Naive thymus-derived CD4-positive, alpha-beta T cell (primary cell): ENCODE data around the gene CEACAM6. TPM values are rescaled to one million over a fixed set of nuclear protein-coding genes. Genes with fewer than 3 reads are reported as not detected.
"Not testable (repeated sequence)": the region's sequence is repeated elsewhere in the genome, so short reads cannot be mapped to it uniquely, and the experiment has no call there.

Experiments
- ATAC-seq: fragments of 150-1000 bp; cut with Tn5 transposase; 2 replicates; pipeline ENCODE4 v1.10.0; 2021; ENCODE audit warnings: mild to moderate bottlenecking, moderate library complexity
- CTCF ChIA-PET: fragments of 350-600 bp; sonication (Branson Sonifier 250); formaldehyde crosslinking; loops from one replicate; lab custom pipeline; 2021; ENCODE audit warnings: antibody characterized with exemption; lab: Charles Lee
- POLR2A ChIA-PET: fragments of 350-600 bp; sonication (Branson Sonifier 250); formaldehyde crosslinking; loops from one replicate; lab custom pipeline; 2021; ENCODE audit warnings: antibody characterized with exemption, inconsistent platforms; lab: Charles Lee
- DNase-seq, 9 donors: peaks; one replicate each; pipeline versions ENCODE4 v3.0.0 to v3.0.0-alpha.2; 2020 to 2022; ENCODE audit warnings: mixed read lengths in 1 of 9
- H3K27ac ChIP-seq: one replicate; pipeline ENCODE4 v1.7.0; 2013; ENCODE audit warnings: mild to moderate bottlenecking, low read depth, low read length, moderate library complexity
- H3K27me3 ChIP-seq, 2 donors: one replicate each; pipeline ENCODE4 v1.7.0; 2013; ENCODE audit warnings: low read length in 2 of 2, mild to moderate bottlenecking in 2 of 2, moderate library complexity in 2 of 2; ENCODE audit not compliant: control insufficient read depth in 2 of 2, insufficient read depth in 2 of 2
- H3K36me3 ChIP-seq, 3 experiments: 1 replicate in 2 of 3; 2 replicates in 1 of 3; pipeline ENCODE4 v1.7.0; 2013; ENCODE audit warnings: low read length in 3 of 3, mild to moderate bottlenecking in 3 of 3, moderate library complexity in 1 of 3; ENCODE audit not compliant: insufficient read depth in 3 of 3, control insufficient read depth in 2 of 3
- H3K4me1 ChIP-seq, 2 donors: one replicate each; pipeline ENCODE4 v1.7.0; 2013; ENCODE audit warnings: low read length in 2 of 2, mild to moderate bottlenecking in 2 of 2, moderate library complexity in 1 of 2; ENCODE audit not compliant: control insufficient read depth in 2 of 2, insufficient read depth in 2 of 2
- H3K4me3 ChIP-seq: 2 replicates; pipeline ENCODE4 v1.7.0; 2013; ENCODE audit warnings: mild to moderate bottlenecking, low read length
- H3K9me3 ChIP-seq, 3 experiments: 1 replicate in 2 of 3; 2 replicates in 1 of 3; pipeline ENCODE4 v1.7.0; 2013; ENCODE audit warnings: low read length in 3 of 3; ENCODE audit not compliant: control insufficient read depth in 2 of 3
- H3K27ac Mint-ChIP-seq, 9 donors: one replicate each; pipeline ENCODE4 v1.8.0; 2020 to 2022; ENCODE audit warnings: mixed read lengths in 9 of 9, mild to moderate bottlenecking in 8 of 9, moderate library complexity in 5 of 9, inconsistent platforms in 2 of 9
- H3K27me3 Mint-ChIP-seq, 5 donors: one replicate each; pipeline ENCODE4 v1.8.0; 2021 to 2022; ENCODE audit warnings: mixed read lengths in 5 of 5, mild to moderate bottlenecking in 1 of 5
- H3K36me3 Mint-ChIP-seq, 5 donors: one replicate each; pipeline ENCODE4 v1.8.0; 2020 to 2022; ENCODE audit warnings: mixed read lengths in 5 of 5, mild to moderate bottlenecking in 3 of 5, inconsistent platforms in 1 of 5
- H3K4me1 Mint-ChIP-seq, 7 donors: one replicate each; pipeline ENCODE4 v1.8.0; 2020 to 2022; ENCODE audit warnings: mixed read lengths in 7 of 7, mild to moderate bottlenecking in 3 of 7, inconsistent platforms in 1 of 7
- H3K4me3 Mint-ChIP-seq, 10 donors: one replicate each; pipeline ENCODE4 v1.8.0; 2020 to 2022; ENCODE audit warnings: mild to moderate bottlenecking in 10 of 10, mixed read lengths in 10 of 10, moderate library complexity in 6 of 10, inconsistent platforms in 2 of 10
- H3K9me3 Mint-ChIP-seq, 11 donors: one replicate each; pipeline ENCODE4 v1.8.0; 2020 to 2022; ENCODE audit warnings: mixed read lengths in 11 of 11, mild to moderate bottlenecking in 4 of 11, inconsistent platforms in 1 of 11, moderate library complexity in 1 of 11
- intact Hi-C, 2 donors: fragments of 100-400 bp; cut with micrococcal nuclease; formaldehyde crosslinking; loops; one replicate each; pipeline ENCODE4 v1.15.1; 2023
- polyA plus RNA-seq, 2 donors: library from polyadenylated mRNA; unstranded; fragments of 300-500 nt; fragmentation: Illumina TruSeq; gene quantifications; one replicate each; pipeline ENCODE4 v1.2.3, GENCODE V29; 2021
- total RNA-seq, 6 experiments: library from RNA in 5 of 6; stranded (reverse) in 5 of 6; gene quantifications; 1 replicate in 5 of 6; 2 replicates in 1 of 6; pipeline ENCODE4 v1.2.3 and lab custom pipeline; 2021 to 2026

Gene CEACAM6
- total and polyA plus RNA-seq, 7 experiments from 2014 or later = 0.15 TPM; not detected in 6

DNA sequence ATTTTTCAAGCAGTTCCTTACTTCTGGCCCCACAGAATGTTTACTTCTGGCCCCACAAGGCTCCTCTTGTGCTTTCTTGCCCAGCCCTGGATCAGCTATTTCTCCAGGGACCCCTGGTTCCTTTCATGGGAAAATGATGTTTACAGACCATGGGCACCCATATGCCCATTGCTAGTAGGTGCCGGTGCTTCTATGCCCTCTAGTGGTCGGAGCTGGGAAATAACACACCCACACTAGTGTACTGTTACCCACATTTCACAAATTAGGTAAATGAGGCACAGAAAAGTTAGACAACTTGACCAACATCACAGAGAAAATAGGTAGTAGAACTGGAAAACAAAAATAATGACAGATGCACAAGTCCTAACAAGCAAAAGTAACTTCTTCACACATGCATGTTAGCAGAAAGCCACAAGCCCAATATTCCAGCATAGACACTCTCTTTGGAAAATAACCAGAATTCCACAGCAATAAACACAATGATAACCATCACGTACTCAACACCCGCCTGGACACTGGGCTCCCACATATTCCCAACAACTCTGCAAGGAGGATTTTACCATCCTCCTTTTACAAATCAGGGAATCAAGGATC, 1.3 kb upstream of the CEACAM6 start:
- ATAC-seq (peak; percentile 95), DNase-seq (peak; percentile 43 to 76 (median 63))
- Histone ChIP-seq H3K9me3 (no peaks in the 10 kb centered on the region), H3K36me3 (no peaks in the 10 kb centered on the region), H3K4me1 (no peaks in the 10 kb centered on the region), H3K27ac (no peak overlapping the region), H3K4me3 (no peak overlapping the region), H3K27me3 (no peaks in the 10 kb centered on the region)
- no peaks in the 10 kb centered on the region for H3K36me3 Mint-ChIP-seq
- H3K27me3 Mint-ChIP-seq = peaks cover 20 to 57% (median 30%) of the 10 kb centered on the region in 5 donors
- peak overlapping the region in 2 of 9 donors; percentile 5 to 85 for H3K27ac Mint-ChIP-seq
- CTCF ChIA-PET = interaction anchor here (0.7 to 6.1 kb wide), 23 partner anchors 8 to 267 kb away, joined by 3 to 149 read pairs (median 6); no protein-coding TSS in a partner anchor
- intact Hi-C loops = loop anchor here (1.0 to 2.0 kb wide), 4 partner anchors 19 to 67 kb away; no protein-coding TSS in a partner anchor
- H3K9me3 Mint-ChIP-seq = no peaks in the 10 kb centered on the region
- POLR2A ChIA-PET = interaction anchor here (0.7 to 2.4 kb wide), 2 partner anchors 19 to 31 kb away, joined by 3 to 16 read pairs; no protein-coding TSS in a partner anchor
- H3K4me1 Mint-ChIP-seq = peaks cover 4 to 6% (median 5%) of the 10 kb centered on the region in 7 donors
- no peak overlapping the region for H3K4me3 Mint-ChIP-seq

DNA sequence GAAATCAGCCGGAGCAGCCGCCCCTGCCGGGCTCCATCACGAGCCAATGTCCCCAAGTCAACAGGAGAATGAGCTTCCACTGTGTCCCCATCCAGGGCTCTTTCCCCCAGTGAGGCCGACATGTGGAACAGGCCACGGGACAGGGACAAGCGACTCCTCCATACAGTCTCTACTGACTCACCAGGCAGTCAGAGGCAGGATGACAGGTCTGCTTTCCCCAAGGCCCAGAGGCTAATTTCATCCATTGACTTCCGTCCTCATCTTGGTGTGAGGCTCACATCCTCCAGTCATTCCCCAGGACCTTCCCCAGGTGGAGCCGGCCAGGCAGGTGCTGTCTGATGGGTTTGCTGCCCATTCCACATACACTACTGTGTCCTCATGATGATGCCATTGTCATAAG, 3.5 kb downstream of the CEACAM6 start:
- no peaks in the 10 kb centered on the region for H3K36me3 Mint-ChIP-seq
- H3K27ac ChIP-seq = no peak overlapping the region
- ChIA-PET CTCF (interaction anchor here (1.6 kb wide), 1 partner anchor 16 kb away, joined by 5 read pairs; no protein-coding TSS in a partner anchor), POLR2A (no interaction called here)
- DNase-seq (no peak), ATAC-seq (no peak)
- no peaks in the 10 kb centered on the region for H3K4me1 ChIP-seq
- peaks cover under 1 to 4% (median 3%) of the 10 kb centered on the region in 7 donors for H3K4me1 Mint-ChIP-seq
- H3K27me3 Mint-ChIP-seq = peaks cover 34 to 70% (median 56%) of the 10 kb centered on the region in 5 donors
- H3K9me3 ChIP-seq = no peaks in the 10 kb centered on the region
- intact Hi-C loops = no loop called here
- no peak overlapping the region for H3K4me3 Mint-ChIP-seq
- no peaks in the 10 kb centered on the region for H3K9me3 Mint-ChIP-seq
- no peak overlapping the region for H3K4me3 ChIP-seq
- no peak overlapping the region for H3K27ac Mint-ChIP-seq
- H3K36me3 ChIP-seq = no peaks in the 10 kb centered on the region
- H3K27me3 ChIP-seq = peaks cover 0 to 3% of the 10 kb centered on the region in 2 donors

DNA sequence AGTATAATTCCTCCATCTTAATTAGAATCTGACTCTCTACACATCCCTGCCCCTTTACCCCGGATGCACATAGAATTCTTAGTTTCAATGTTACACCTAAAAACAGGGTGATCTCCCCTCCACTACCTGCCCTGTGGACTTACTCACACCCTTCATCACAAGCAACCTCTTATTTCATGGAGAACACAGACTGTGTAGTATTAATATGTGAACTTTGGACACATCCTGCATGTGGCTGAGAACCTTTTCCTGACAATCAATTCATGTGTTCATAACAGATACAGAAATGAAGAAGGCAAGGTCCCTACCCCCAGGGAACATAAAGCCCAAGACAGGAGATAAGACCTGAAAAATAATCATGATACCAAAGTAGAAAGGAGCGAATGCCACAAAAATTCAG, 11.8 kb downstream of the CEACAM6 start:
- Histone ChIP-seq H3K36me3 (no peaks in the 10 kb centered on the region), H3K4me3 (no peak overlapping the region), H3K9me3 (no peaks in the 10 kb centered on the region), H3K4me1 (peaks cover 0 to 3% of the 10 kb centered on the region in 2 donors), H3K27me3 (peaks cover 0 to 7% of the 10 kb centered on the region in 2 donors), H3K27ac (no peak overlapping the region)
- DNase-seq = no peak
- ChIA-PET POLR2A (no interaction called here), CTCF (interaction anchor here (1.5 kb wide), 1 partner anchor 14 kb away, joined by 4 read pairs; no protein-coding TSS in a partner anchor)
- Mint-ChIP-seq H3K27me3 (peaks cover 29 to 58% (median 49%) of the 10 kb centered on the region in 5 donors), H3K9me3 (no peaks in the 10 kb centered on the region), H3K27ac (no peak overlapping the region), H3K36me3 (no peaks in the 10 kb centered on the region), H3K4me3 (no peak overlapping the region), H3K4me1 (peaks cover under 1 to 7% (median 7%) of the 10 kb centered on the region in 7 donors)
- no peak for ATAC-seq
- intact Hi-C loops = no loop called here

DNA sequence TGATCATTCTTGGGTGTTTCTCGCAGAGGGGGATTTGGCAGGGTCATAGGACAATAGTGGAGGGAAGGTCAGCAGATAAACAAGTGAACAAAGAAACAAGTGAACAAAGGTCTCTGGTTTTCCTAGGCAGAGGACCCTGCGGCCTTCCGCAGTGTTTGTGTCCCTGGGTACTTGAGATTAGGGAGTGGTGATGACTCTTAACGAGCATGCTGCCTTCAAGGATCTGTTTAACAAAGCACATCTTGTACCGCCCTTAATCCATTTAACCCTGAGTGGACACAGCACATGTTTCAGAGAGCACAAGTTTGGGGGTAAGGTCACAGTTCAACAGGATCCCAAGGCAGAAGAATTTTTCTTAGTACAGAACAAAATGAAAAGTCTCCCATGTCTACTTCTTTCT, 12.8 kb downstream of the CEACAM6 start:
- H3K4me3 ChIP-seq, H3K9me3 Mint-ChIP-seq, intact Hi-C loops, H3K27me3 ChIP-seq, DNase-seq, H3K9me3 ChIP-seq, H3K4me3 Mint-ChIP-seq, ATAC-seq, POLR2A ChIA-PET, H3K36me3 ChIP-seq, H3K27ac ChIP-seq, H3K27ac Mint-ChIP-seq, H3K36me3 Mint-ChIP-seq: not testable (repeated sequence)
- H3K4me1 ChIP-seq = peaks cover 0 to 13% of the 10 kb centered on the region in 2 donors
- Mint-ChIP-seq H3K27me3 (peaks cover 28 to 55% (median 48%) of the 10 kb centered on the region in 5 donors), H3K4me1 (peaks cover 7 to 17% (median 17%) of the 10 kb centered on the region in 7 donors)
- CTCF ChIA-PET = interaction anchor here (1.5 kb wide), 1 partner anchor 15 kb away, joined by 4 read pairs; no protein-coding TSS in a partner anchor

DNA sequence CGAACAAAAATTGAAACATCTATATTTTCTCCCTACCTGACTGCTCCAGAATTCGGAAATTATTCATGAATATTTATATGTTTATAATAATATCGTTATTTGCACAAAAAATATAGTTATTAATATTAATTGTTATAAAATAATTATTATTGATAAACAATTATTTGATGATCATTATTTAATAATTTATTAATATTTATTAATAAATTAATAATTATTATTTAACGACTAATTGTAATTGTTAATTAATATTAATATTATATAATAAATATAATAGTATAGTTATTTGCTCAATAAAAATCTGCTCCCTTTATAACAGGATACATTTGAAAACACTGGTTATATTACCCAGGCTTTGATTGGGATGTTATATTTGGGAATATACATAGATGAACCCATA, 14.3 kb downstream of the CEACAM6 start:
- no peaks in the 10 kb centered on the region for H3K9me3 ChIP-seq
- H3K36me3 ChIP-seq = no peaks in the 10 kb centered on the region
- Mint-ChIP-seq H3K36me3 (no peaks in the 10 kb centered on the region), H3K27ac (no peak overlapping the region), H3K9me3 (peaks cover 0 to 3% (median 0%) of the 10 kb centered on the region in 11 donors), H3K4me1 (peaks cover 21 to 32% (median 32%) of the 10 kb centered on the region in 7 donors), H3K4me3 (no peak overlapping the region), H3K27me3 (peaks cover 25 to 60% (median 40%) of the 10 kb centered on the region in 5 donors)
- H3K27ac ChIP-seq = no peak overlapping the region
- intact Hi-C loops = no loop called here
- DNase-seq (no peak), ATAC-seq (no peak)
- H3K27me3 ChIP-seq = peaks cover 0 to 4% of the 10 kb centered on the region in 2 donors
- peaks cover 7 to 28% of the 10 kb centered on the region in 2 donors for H3K4me1 ChIP-seq
- H3K4me3 ChIP-seq = no peak overlapping the region
- CTCF ChIA-PET = interaction anchor here (1.0 to 2.7 kb wide), 3 partner anchors 15 to 24 kb away, joined by 3 to 19 read pairs (median 9); partner anchors contain the start of gene CEACAM6
- POLR2A ChIA-PET = interaction anchor here (0.6 kb wide), 1 partner anchor 597 kb away, joined by 4 read pairs; no protein-coding TSS in a partner anchor

DNA sequence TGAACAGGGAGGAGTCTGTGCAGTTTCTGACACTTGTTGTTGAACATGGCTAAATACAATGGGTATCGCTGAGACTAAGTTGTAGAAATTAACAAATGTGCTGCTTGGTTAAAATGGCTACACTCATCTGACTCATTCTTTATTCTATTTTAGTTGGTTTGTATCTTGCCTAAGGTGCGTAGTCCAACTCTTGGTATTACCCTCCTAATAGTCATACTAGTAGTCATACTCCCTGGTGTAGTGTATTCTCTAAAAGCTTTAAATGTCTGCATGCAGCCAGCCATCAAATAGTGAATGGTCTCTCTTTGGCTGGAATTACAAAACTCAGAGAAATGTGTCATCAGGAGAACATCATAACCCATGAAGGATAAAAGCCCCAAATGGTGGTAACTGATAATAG, 16.1 kb downstream of the CEACAM6 start:
- ATAC-seq = no peak
- peaks cover 22 to 63% (median 34%) of the 10 kb centered on the region in 5 donors for H3K27me3 Mint-ChIP-seq
- POLR2A ChIA-PET = interaction anchor here (0.6 kb wide), 1 partner anchor 11 kb away, joined by 3 read pairs; no protein-coding TSS in a partner anchor

More for the DNA sequence above, 16.1 kb downstream of the CEACAM6 start:
- no peaks in the 10 kb centered on the region for H3K36me3 Mint-ChIP-seq
- no peak overlapping the region for H3K4me3 ChIP-seq
- no peak for DNase-seq
- H3K27ac Mint-ChIP-seq = no peak overlapping the region
- H3K27ac ChIP-seq = no peak overlapping the region
- H3K36me3 ChIP-seq = no peaks in the 10 kb centered on the region
- H3K27me3 ChIP-seq = peaks cover 0 to 4% of the 10 kb centered on the region in 2 donors
- peaks cover 29 to 46% (median 44%) of the 10 kb centered on the region in 7 donors for H3K4me1 Mint-ChIP-seq
- intact Hi-C loops = no loop called here
- no peaks in the 10 kb centered on the region for H3K9me3 ChIP-seq
- CTCF ChIA-PET = interaction anchor here (2.0 to 2.7 kb wide), 2 partner anchors 14 to 17 kb away, joined by 9 to 19 read pairs; partner anchors contain the start of gene CEACAM6
- peaks cover 12 to 36% of the 10 kb centered on the region in 2 donors for H3K4me1 ChIP-seq
- H3K9me3 Mint-ChIP-seq = peaks cover 0 to 3% (median 0%) of the 10 kb centered on the region in 11 donors
- no peak overlapping the region for H3K4me3 Mint-ChIP-seq
